ENCODE data around the gene MGLL.
"Not testable (repeated sequence)": the region's sequence is repeated elsewhere in the genome, so short reads cannot be mapped to it uniquely, and the experiment has no call there.

MGLL gene

DNA sequence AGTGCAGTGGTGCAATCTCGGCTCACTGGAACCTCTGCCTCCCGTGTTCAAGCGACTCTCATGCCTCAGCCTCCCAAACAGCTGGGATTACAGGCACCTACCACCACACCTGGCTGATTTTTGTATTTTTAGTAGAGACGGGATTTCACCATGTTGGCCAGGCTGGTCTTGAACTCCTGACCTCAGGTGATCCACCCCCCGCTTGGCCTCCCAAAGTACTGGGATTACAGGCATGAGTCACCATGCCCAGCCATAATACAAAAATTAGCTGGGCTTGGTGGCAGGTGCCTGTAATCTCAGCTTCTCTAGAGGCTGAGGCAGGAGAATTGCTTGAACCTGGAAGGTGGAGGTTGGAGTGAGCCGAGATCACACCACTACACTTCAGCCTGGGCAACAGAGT, 167.3 kb downstream of the MGLL start:
- not testable (repeated sequence) for DNase-seq (ENCODE audit: low read depth)

DNA sequence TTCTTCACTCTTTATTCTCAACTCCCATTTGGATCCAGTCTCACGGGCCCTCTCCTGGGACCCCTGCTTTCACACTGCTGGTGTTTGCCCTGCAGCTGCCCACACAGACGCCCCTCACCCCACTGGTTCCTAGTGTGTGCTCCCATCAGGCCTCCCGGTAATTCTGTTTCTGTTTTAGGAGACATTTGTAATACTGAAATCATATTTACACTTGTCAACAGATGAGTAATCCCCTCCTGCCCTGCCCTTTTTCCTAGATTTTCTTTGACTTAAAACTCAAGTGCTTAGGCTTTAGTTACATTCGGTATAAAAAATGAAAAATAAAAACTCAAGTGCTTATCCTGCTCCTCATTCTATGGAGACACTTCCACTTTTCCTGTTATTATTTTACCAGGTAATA, 167.9 kb downstream of the MGLL start:
- no peak for DNase-seq (ENCODE audit: low read depth)

DNA sequence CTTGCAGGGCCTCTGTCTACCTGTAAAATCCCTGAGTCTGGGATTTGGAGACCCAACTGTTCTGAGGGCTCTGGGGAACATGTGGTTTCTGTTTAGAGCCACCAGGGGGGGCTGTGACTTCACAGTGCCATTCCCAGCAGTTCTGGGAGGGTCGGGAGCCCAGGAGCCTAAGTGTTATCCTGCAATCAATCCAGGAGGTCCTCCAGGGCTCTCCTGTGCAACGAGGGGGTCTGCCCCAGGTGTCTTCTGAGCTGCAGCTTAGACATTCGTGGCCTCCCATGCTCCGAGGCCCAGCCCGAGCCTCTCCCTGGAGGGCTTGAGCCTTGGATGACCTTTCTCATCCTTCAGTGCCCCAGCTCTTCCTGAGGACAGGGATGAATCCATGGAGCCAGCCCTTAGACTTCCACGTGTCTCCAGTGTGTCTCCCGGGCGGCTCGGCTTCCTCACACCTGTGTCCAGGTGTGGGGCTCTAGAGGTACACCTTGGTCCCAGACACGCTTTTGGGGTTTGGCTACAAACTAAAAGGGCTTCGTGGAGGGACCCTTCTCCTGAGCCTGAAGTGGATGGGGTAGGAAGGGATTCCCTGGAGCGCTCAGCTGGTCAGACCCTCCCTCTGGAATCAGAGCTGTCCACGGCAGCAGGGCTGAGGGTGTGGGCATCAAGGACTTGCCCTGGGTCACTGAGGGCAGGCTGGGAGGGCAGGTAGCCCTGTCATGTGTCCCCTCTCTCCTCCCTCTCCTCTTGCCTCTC, 169.9 kb downstream of the MGLL start:
- peak; percentile 12 for DNase-seq (ENCODE audit: low read depth)

DNA sequence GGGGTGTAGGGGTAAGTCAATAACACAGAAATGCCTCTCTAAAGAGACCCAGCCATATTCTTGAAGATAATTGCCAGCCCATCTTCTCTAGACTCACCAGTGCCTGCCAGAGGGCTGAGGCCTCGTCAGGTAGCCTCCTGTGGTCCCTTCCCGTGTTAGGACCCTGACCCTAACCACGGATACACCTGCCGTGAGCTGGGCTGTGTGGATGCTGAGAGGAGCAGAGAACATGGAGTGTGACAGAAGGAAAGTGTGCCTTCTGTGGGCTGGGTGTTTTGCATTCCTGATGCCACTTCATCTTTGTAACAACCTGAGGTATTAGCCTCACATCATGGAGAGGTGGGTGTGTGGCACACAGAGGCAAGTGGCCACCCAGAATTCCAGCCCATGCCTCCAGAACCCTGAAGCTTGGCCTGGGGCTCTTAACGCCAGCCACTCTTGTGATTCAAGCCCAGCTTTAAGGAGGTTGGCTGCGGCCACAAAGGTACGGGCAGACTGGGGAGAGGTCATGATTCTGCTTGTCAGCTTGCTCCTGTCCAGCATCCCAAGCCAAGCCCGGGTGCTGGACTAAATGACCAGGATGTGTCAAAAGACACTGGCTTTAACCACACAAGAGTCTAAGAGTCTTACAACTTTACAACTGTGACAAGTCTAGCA, 170.7 kb downstream of the MGLL start:
- DNase-seq (ENCODE audit: low read depth): no peak

DNA sequence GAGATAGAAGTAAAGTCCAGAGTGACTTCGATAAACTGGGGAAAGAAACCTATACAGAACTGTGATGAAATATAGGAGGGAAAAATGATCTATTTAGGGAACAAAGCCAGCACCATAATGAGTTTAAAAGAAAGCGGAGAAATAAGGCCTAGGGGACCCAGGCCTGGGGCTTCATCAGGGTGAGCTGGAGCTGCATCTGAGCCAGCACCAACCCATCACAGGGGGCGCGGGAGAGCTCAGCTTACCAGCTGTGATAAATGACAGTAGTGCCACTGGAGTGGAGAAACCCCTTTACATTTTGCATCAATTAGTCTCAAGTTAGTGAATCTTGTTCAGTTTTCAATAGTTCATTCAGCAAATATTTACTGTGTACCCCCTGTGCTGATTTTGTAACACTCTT, 172.1 kb downstream of the MGLL start:
- no peak for DNase-seq (ENCODE audit: low read depth)

DNA sequence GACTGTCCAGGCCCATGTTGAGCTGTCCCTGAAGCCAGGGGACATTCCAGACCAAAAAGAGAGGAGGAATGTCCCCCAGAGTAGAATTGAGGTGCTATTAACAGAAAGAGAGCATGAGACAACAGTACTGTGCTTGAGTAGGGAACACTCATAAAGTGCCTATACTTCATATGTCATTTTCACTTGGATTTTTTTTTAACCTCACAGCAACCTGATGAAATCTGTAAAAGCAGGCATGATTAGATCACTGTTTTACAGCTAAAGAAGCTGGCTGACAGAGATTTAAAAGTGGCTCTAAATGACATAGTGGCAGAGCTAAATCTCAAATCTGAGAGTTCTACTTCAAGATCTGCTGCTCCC, 174.5 kb downstream of the MGLL start:
- DNase-seq (ENCODE audit: low read depth): no peak

DNA sequence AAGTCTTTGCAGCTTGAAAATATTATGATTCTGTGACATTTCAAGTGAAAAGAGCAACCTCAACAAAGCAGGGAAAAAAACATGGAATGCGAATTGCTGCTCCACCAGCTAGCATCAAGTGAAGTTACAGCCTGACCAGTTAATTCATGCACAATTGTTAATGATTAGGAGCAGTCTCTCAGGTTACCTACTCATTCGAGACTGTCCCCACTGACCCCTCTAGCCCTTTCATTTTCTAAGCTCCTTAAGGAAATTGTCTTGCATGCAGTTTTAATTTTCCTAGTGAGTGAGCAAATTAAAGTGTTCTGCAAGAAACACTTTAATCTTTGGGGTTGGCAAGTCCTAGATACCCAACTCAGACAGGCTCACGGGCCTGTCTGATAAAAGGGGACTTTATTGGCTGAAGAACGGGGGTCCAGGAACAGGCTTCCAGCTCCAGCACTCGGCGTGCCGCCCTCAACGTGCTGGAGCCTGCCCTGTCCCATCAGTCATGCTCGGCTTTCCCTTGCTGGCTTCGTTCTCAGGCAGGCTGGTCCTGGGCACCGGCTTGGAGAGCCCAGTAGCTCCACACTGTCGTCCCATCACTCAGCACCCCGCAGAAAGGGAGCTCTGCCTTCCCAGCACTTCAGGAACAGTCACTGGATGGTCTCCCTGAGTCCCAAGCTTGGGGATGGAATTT, 175.0 kb downstream of the MGLL start:
- DNase-seq (ENCODE audit: low read depth): no peak

DNA sequence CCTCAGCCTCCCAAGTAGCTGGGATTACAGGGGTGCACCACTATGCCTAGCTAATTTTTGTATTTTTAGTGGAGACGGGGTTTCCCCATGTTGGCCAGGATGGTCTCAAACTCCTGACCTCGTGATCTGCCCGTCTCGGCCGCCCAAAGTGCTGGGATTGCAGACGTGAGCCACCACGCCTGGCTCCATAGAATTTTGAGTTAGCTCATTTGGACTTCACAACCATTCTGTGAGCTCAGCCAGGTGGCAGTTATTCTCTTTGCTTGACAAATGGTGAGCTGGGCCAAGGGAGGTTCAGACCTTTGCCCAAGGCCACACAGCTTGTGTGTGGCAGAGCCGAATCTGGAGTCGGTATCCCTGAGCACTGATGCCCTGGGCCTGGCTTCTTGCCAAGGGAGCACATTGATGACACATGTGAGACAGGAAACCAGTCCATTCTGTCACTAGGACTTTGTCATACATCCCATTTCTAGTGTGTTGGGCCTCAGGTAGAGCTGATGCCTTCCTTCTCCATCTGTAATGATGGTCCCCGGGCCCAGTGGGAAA, 175.7 kb downstream of the MGLL start:
- DNase-seq (ENCODE audit: low read depth): no peak

DNA sequence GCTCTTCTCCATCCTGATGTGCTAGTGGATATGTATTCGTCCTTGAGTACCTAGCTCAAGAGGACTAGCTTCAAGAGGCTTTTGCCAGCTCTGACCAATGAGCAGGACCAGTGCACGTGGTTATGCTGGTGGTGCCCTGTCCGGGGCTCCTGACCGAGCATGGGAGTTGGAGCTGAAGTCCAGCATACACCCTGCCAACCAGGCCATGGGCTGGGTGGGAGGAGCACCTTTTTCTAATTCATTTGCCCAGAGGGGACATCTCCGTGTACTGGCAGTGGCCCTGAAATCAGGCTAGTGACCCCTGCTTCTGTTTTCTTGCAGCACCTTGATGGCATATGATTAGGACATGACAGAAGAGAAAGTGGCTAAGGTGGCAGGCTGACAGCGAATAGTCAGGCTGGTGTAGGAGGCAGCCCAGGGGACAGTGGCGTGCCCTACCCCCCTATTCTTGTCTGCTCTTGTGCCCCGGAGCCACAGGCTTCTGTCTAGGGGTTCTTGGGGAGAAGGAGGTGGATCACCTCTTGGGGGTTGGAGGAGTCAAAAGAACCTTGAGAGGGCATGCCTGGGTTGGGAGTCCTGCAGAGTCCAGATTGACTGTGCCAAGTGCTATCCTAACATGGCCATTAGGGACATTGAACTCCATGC, 176.8 kb downstream of the MGLL start:
- no peak for DNase-seq (ENCODE audit: low read depth)

DNA sequence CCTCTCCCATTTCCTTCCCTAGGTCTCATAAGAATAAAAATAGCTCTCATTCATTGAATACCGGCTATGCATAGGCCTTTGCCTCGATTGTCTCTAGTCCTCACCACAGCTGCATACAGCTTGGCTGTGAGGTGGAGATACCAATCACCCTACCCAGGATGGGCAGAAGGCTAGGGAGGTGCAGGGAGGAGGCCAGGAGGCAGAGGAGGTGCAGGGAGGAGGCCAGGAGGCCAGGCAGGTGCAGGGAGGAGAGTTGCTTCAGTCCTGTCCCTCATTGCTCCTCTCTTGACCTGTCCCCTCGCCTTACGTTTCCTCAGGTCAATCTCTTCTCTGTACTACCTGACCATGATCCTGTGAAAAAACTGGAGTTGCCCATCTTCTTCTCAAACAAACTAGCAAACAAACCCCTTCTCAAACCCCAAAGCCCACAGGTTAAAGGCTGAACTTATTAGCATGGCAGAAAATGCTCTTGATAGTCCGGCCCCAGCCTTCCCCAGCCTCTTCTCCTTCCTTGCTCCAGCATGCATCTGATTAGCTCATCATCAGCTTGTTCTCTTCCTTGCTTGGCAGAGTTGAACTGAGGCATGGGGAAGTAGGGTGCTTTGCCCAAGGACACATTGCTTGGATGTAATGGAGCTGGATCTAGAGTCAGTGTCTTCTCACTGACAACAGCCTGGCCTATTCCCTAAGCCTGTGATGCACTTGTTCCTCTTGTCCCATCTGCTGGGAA, 177.5 kb downstream of the MGLL start:
- no peak for DNase-seq (ENCODE audit: low read depth)

DNA sequence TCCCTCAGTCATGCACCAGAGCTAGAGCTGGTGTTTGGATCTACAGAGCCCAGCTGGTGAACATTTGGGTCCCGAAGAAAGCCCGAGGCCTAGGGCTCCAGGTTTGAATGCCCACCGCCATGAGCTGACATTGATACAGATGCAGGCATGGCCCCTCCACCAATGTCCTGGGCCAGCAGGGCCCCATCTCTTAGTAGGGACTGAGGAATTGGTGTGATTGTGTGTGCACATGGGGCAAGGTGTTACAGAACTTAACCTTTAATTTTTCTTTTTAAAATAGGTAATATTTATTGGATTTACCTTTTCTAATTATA, 182.3 kb downstream of the MGLL start:
- no peak for DNase-seq (ENCODE audit: low read depth)

DNA sequence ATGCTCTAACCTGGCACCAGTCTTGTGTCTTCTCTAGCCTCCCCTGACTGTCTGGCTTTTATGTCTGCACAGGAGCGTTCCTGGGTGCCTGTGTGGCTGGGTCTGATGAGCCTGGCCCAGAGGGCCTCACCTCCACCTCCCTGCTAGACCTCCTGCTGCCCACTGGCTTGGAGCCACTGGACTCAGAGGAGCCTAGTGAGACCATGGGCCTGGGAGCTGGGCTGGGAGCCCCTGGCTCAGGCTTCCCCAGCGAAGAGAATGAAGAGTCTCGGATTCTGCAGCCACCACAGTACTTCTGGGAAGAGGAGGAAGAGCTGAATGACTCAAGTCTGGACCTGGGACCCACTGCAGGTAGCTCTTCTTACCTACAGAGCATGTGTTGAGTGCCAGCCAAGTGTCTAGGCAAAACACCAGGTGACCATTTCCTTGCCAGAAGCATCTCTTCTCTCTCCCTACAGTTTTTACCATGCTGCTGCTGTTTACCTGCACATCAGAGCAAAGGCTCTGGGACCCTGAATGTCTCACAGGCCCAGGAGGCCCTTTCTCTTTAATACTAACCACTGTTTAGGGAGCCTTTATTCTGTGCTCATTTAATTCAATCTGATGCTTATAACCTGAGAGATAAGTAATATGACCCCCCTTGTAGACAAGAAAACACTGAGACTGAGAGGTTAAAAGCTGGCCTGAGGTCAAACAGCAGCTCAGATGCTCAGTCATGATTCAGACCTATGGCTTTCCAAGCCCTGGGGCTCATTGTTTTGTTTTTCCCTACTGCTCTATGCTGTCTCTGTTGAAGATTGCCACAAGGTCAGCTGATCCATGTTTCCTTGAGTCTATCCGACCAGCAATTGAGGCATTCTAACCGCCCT, 182.9 kb downstream of the MGLL start:
- DNase-seq (ENCODE audit: low read depth): no peak

Data from stimulated activated CD4-positive, alpha-beta T cell treated with anti-CD3 and anti-CD28 coated beads, Interleukin-2, amount 100 ng/mL, for 4 hours (primary cell).